ENCODE measurements around the gene ROBO4. TPM values are rescaled to one million over a fixed set of nuclear protein-coding genes. Genes with fewer than 3 reads are reported as not detected.

The ROBO4 gene
- total and polyA plus RNA-seq, 2 of the 13 experiments (the other 11 are each of a cell fraction or from before 2014, with no cell fraction given), result 0.07 to 1.1 TPM

GRCh38 chr11:124882339-124883071 is 15.2 kb downstream of the ROBO4 start (continued):
- no peak for TF ChIP-seq AKNA (CRISPR knock-in tag; IDR thresholded peaks at IDR 0.05; ENCODE audit: borderline replicate concordance)
- TF ChIP-seq HNF1B (CRISPR knock-in tag; IDR thresholded peaks at IDR 0.05), result peak; percentile 88
- peak; percentile 60; the same call in 1 of the 2 replicates for TF ChIP-seq ZNF362 (CRISPR knock-in tag; IDR thresholded peaks at IDR 0.05; ENCODE audit: borderline replicate concordance)
- peak; percentile 42; the same call in 1 of the 2 replicates for TF ChIP-seq TBX2 (CRISPR knock-in tag; IDR thresholded peaks at IDR 0.05; ENCODE audit: borderline replicate concordance)
- TF ChIP-seq MYNN (CRISPR knock-in tag; IDR thresholded peaks at IDR 0.05; ENCODE audit: low read depth), result no peak
- TF ChIP-seq GLI4 (CRISPR knock-in tag; IDR thresholded peaks at IDR 0.05; ENCODE audit: borderline replicate concordance), result no peak
- no peak for TF ChIP-seq ATF1 (CRISPR knock-in tag; IDR thresholded peaks at IDR 0.05)
- TF ChIP-seq NFKB2 (CRISPR knock-in tag; IDR thresholded peaks at IDR 0.05; ENCODE audit: borderline replicate concordance), result peak; percentile 34; the same call in 1 of the 2 replicates
- TF ChIP-seq CCAR2 (optimal IDR thresholded peaks at IDR 0.05; ENCODE audit: low read depth, low read length), result no peak
- no peak for TF ChIP-seq ZKSCAN5 (CRISPR knock-in tag; IDR thresholded peaks at IDR 0.05)
- no peak for TF ChIP-seq ZNF615 (CRISPR knock-in tag; IDR thresholded peaks at IDR 0.05; ENCODE audit: borderline replicate concordance)
- no peak; the same call in 1 of the 2 replicates for TF ChIP-seq HOXA3 (CRISPR knock-in tag; IDR thresholded peaks at IDR 0.05)
- TF ChIP-seq NR2F1 (CRISPR knock-in tag; IDR thresholded peaks at IDR 0.05), result peak; percentile 90 to 93
- no peak for TF ChIP-seq ZNF33B (CRISPR knock-in tag; IDR thresholded peaks at IDR 0.05)
- TF ChIP-seq RFXAP (CRISPR knock-in tag; IDR thresholded peaks at IDR 0.05; ENCODE audit: borderline replicate concordance), result 0 out of 2 replicates have a peak, but pooled peaks have one; percentile 57
- TF ChIP-seq JARID2 (CRISPR knock-in tag; IDR thresholded peaks at IDR 0.05; ENCODE audit: insufficient replicate concordance), result no peak
- peak; percentile 28; the same call in 1 of the 2 replicates for TF ChIP-seq ZNF431 (CRISPR knock-in tag; IDR thresholded peaks at IDR 0.05; ENCODE audit: borderline replicate concordance, low read depth)
- peak; percentile 5; the same call in 1 of the 2 replicates for TF ChIP-seq ZNF232 (CRISPR knock-in tag; IDR thresholded peaks at IDR 0.05; ENCODE audit: borderline replicate concordance)
- peak; percentile 75; the same call in 1 of the 2 replicates for TF ChIP-seq ZNF503 (CRISPR knock-in tag; IDR thresholded peaks at IDR 0.05)

All from HepG2 (cell line).